ENCODE measurements around the gene ARHGAP29. TPM values are rescaled to one million over a fixed set of nuclear protein-coding genes. Genes with fewer than 3 reads are reported as not detected.

Gene ARHGAP29
- total and polyA plus RNA-seq, 3 experiments from 2014 or later = not detected

DNA sequence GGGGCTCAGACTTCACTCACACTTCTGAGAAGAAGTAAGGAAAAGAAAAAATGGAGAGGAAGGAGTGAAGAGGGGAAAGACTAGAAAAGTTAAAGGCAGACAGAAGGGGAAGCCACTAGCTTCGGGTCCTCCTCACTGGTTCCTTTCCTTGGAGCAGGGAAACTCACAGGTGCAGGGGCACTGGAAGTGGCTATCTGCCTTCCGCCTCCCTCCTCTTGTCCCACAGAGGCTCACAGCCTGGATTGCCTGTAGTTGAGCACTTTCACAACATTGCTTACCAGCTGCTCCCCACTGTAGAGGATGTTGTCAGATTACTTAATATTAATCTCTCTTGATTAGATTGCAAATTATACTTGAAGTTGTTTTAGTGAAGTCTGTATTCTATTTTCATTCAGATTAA, 94.8 kb downstream of the ARHGAP29 start:
- Histone ChIP-seq H3K27ac (ENCODE audit: low read depth, low read length) (no peak overlapping the region), H3K4me1 (ENCODE audit: insufficient read depth, low read length) (no peaks in the 10 kb centered on the region), H3K36me3 (ENCODE audit: insufficient read depth, low read length) (no peaks in the 10 kb centered on the region), H3K27me3 (ENCODE audit: insufficient read depth, low read length, poor library complexity, severe bottlenecking) (no peaks in the 10 kb centered on the region), H3K4me3 (ENCODE audit: low read length) (no peak overlapping the region), H3K9me3 (ENCODE audit: low read length) (no peaks in the 10 kb centered on the region)
- CTCF ChIA-PET = no interaction called here
- peaks cover 0 to 6% (median 2%) of the 10 kb centered on the region in 5 donors for H3K9me3 Mint-ChIP-seq
- H3K36me3 Mint-ChIP-seq = no peaks in the 10 kb centered on the region
- no peak overlapping the region for H3K4me3 Mint-ChIP-seq
- no peak for DNase-seq
- POLR2A ChIA-PET = no interaction called here
- no peaks in the 10 kb centered on the region for H3K4me1 Mint-ChIP-seq
- peaks cover 2 to 10% of the 10 kb centered on the region in 2 donors for H3K27me3 Mint-ChIP-seq
- no peak overlapping the region for H3K27ac Mint-ChIP-seq

DNA sequence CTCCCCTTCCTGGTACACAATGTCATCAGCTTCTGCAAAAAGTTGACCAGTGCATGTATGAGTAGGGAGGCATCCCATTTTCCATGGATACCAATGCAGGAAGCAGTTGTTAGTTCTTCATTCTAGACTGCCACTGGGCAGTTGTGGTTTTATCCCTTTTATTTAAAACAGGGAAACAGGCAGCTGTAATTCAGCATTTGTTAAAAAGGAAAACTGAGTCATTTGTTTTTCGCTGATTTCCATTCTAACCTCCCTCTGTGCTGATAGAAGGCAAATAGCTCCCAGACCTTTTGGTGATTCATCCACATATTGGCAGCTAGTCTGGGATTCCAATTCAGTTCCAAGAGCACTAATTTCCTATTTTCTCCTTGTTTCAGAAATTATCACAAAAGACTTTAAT, 95.4 kb downstream of the ARHGAP29 start:
- Histone ChIP-seq H3K4me3 (ENCODE audit: low read length) (no peak overlapping the region), H3K36me3 (ENCODE audit: insufficient read depth, low read length) (no peaks in the 10 kb centered on the region), H3K4me1 (ENCODE audit: insufficient read depth, low read length) (no peaks in the 10 kb centered on the region), H3K27me3 (ENCODE audit: insufficient read depth, low read length, poor library complexity, severe bottlenecking) (no peaks in the 10 kb centered on the region), H3K27ac (ENCODE audit: low read depth, low read length) (no peak overlapping the region), H3K9me3 (ENCODE audit: low read length) (no peaks in the 10 kb centered on the region)
- Mint-ChIP-seq H3K4me3 (no peak overlapping the region), H3K27ac (no peak overlapping the region), H3K36me3 (no peaks in the 10 kb centered on the region), H3K27me3 (peaks cover 2 to 10% of the 10 kb centered on the region in 2 donors), H3K9me3 (peaks cover 0 to 8% (median 2%) of the 10 kb centered on the region in 5 donors), H3K4me1 (no peaks in the 10 kb centered on the region)
- no peak for DNase-seq
- ChIA-PET CTCF (no interaction called here), POLR2A (no interaction called here)

DNA sequence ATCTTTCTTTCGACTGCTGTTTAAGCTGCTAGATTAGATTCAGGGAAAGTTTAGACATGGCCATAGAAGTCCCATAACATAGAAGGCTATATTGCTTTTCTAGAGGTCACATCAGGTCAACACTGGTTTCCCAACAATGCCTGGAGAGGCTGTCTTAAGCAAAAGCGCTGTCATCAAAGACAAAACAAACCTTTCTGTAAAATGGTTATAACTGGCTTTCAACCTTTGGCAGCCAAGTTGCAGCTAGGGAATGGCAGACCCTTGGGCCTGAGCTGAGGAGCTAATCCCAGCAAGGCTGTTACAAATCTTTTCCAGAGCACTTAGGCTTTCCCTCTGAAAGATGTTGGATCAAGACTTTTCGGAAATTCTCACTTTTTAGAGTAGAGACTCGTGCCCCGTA, 105.3 kb downstream of the ARHGAP29 start:
- no peak for DNase-seq
- H3K36me3 Mint-ChIP-seq = no peaks in the 10 kb centered on the region
- H3K27ac Mint-ChIP-seq = no peak overlapping the region
- H3K27ac ChIP-seq (ENCODE audit: low read depth, low read length) = no peak overlapping the region
- POLR2A ChIA-PET = no interaction called here
- no peak overlapping the region for H3K4me3 Mint-ChIP-seq
- no peaks in the 10 kb centered on the region for H3K4me1 Mint-ChIP-seq
- CTCF ChIA-PET = no interaction called here
- no peaks in the 10 kb centered on the region for H3K27me3 ChIP-seq (ENCODE audit: insufficient read depth, low read length, poor library complexity, severe bottlenecking)
- no peaks in the 10 kb centered on the region for H3K4me1 ChIP-seq (ENCODE audit: insufficient read depth, low read length)
- H3K4me3 ChIP-seq (ENCODE audit: low read length) = no peak overlapping the region
- H3K36me3 ChIP-seq (ENCODE audit: insufficient read depth, low read length) = no peaks in the 10 kb centered on the region
- no peaks in the 10 kb centered on the region for H3K9me3 ChIP-seq (ENCODE audit: low read length)
- peaks cover 0 to 6% (median 2%) of the 10 kb centered on the region in 5 donors for H3K9me3 Mint-ChIP-seq
- peaks cover 10 to 25% of the 10 kb centered on the region in 2 donors for H3K27me3 Mint-ChIP-seq

DNA sequence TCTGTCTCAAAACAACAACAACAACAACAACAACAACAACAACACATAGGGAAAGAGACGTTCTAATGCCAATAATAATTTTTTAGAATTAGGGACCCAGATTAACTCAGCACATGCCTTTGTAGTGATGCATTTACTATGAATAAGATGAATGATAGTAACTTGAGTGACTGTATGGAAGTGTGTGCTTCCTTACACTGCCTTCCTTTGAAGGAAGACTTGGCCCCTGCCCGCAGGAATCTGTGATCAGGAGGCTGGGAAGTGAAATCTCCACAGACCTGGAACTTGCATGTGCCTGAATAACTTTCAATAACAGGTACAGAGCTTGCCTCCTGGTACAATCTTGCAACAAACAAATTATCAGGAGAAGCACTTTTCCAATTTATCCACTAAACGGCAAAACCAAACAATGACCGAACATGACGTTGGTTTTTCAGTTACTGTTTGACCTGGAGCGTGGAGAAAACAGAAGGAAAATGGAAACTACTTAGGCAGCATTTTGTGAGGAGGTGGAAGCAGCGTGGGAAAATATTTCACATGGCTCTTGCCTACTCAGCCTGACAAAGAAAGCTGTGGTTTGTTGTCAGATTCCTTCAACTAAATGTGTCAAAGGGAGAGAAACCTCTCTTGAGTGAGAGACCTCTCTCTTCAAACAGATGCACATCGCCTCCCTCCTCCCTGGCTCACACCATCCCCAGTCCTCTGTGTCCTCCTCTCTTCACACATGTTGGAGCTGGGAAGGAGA, 106.4 kb downstream of the ARHGAP29 start:
- H3K9me3 Mint-ChIP-seq = peaks cover 0 to 6% (median 0%) of the 10 kb centered on the region in 5 donors
- H3K27ac Mint-ChIP-seq = no peak overlapping the region
- no peaks in the 10 kb centered on the region for H3K27me3 ChIP-seq (ENCODE audit: insufficient read depth, low read length, poor library complexity, severe bottlenecking)
- ChIA-PET POLR2A (no interaction called here), CTCF (no interaction called here)
- no peaks in the 10 kb centered on the region for H3K36me3 ChIP-seq (ENCODE audit: insufficient read depth, low read length)
- no peak for DNase-seq
- H3K27me3 Mint-ChIP-seq = peaks cover 10 to 25% of the 10 kb centered on the region in 2 donors
- H3K4me1 ChIP-seq (ENCODE audit: insufficient read depth, low read length) = no peaks in the 10 kb centered on the region
- H3K27ac ChIP-seq (ENCODE audit: low read depth, low read length) = no peak overlapping the region
- no peak overlapping the region for H3K4me3 Mint-ChIP-seq
- H3K4me1 Mint-ChIP-seq = no peaks in the 10 kb centered on the region
- no peaks in the 10 kb centered on the region for H3K36me3 Mint-ChIP-seq
- H3K9me3 ChIP-seq (ENCODE audit: low read length) = no peaks in the 10 kb centered on the region
- no peak overlapping the region for H3K4me3 ChIP-seq (ENCODE audit: low read length)

- CTCF ChIA-PET = no interaction called here
- POLR2A ChIA-PET = no interaction called here
- no peaks in the 10 kb centered on the region for H3K4me1 Mint-ChIP-seq
These were observed 110.7 kb downstream of the ARHGAP29 start for GRCh38 chr1:94126651-94127050.

GRCh38 chr1:94125551-94126514, 111.6 kb downstream of the ARHGAP29 start:
- no peak overlapping the region for H3K4me3 Mint-ChIP-seq
- H3K27me3 Mint-ChIP-seq = peaks cover 2 to 22% of the 10 kb centered on the region in 2 donors
- no peaks in the 10 kb centered on the region for H3K4me1 Mint-ChIP-seq
- no peaks in the 10 kb centered on the region for H3K9me3 Mint-ChIP-seq
- Histone ChIP-seq H3K27me3 (ENCODE audit: insufficient read depth, low read length, poor library complexity, severe bottlenecking) (no peaks in the 10 kb centered on the region), H3K27ac (ENCODE audit: low read depth, low read length) (no peak overlapping the region), H3K4me3 (ENCODE audit: low read length) (no peak overlapping the region), H3K4me1 (ENCODE audit: insufficient read depth, low read length) (no peaks in the 10 kb centered on the region), H3K9me3 (ENCODE audit: low read length) (no peaks in the 10 kb centered on the region), H3K36me3 (ENCODE audit: insufficient read depth, low read length) (no peaks in the 10 kb centered on the region)
- H3K27ac Mint-ChIP-seq = peak overlapping the region in 1 of 8 donors; percentile 44
- no peaks in the 10 kb centered on the region for H3K36me3 Mint-ChIP-seq
- no peak for DNase-seq
- POLR2A ChIA-PET = no interaction called here
- CTCF ChIA-PET = no interaction called here

More at GRCh38 chr1:94126651-94127050, 110.7 kb downstream of the ARHGAP29 start:
- H3K36me3 ChIP-seq (ENCODE audit: insufficient read depth, low read length) = no peaks in the 10 kb centered on the region
- no peaks in the 10 kb centered on the region for H3K27me3 ChIP-seq (ENCODE audit: insufficient read depth, low read length, poor library complexity, severe bottlenecking)
- peaks cover 4 to 21% of the 10 kb centered on the region in 2 donors for H3K27me3 Mint-ChIP-seq
- H3K4me3 ChIP-seq (ENCODE audit: low read length) = no peak overlapping the region
- H3K27ac Mint-ChIP-seq = no peak overlapping the region
- no peak for DNase-seq
- H3K4me1 ChIP-seq (ENCODE audit: insufficient read depth, low read length) = no peaks in the 10 kb centered on the region
- H3K36me3 Mint-ChIP-seq = no peaks in the 10 kb centered on the region
- no peak overlapping the region for H3K4me3 Mint-ChIP-seq
- no peaks in the 10 kb centered on the region for H3K9me3 Mint-ChIP-seq
- no peaks in the 10 kb centered on the region for H3K9me3 ChIP-seq (ENCODE audit: low read length)
- H3K27ac ChIP-seq (ENCODE audit: low read depth, low read length) = no peak overlapping the region

DNA sequence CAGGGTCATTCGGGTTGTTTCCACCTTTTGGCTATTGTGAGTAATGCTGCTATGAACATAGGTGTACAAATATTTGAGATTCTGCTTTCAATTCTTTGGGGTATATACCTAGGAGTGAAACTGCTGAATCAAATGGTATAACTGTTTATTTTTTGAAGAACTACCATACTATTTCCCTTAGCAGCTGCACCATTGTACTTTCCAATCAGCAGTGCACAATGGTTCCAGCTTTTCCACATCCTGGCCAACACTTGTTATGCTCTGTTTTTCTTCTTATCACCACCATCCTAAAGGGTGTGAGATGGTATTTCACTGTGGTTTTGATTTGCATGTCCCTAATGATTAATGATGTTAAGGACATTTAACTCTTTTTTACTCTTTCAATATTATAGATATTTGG, 112.8 kb downstream of the ARHGAP29 start:
- Histone ChIP-seq H3K4me1 (ENCODE audit: insufficient read depth, low read length) (no peaks in the 10 kb centered on the region), H3K27me3 (ENCODE audit: insufficient read depth, low read length, poor library complexity, severe bottlenecking) (no peaks in the 10 kb centered on the region), H3K4me3 (ENCODE audit: low read length) (no peak overlapping the region), H3K36me3 (ENCODE audit: insufficient read depth, low read length) (no peaks in the 10 kb centered on the region), H3K9me3 (ENCODE audit: low read length) (no peaks in the 10 kb centered on the region), H3K27ac (ENCODE audit: low read depth, low read length) (no peak overlapping the region)
- H3K27me3 Mint-ChIP-seq = peaks cover 3 to 29% of the 10 kb centered on the region in 2 donors
- CTCF ChIA-PET = no interaction called here
- no peaks in the 10 kb centered on the region for H3K4me1 Mint-ChIP-seq
- no peaks in the 10 kb centered on the region for H3K9me3 Mint-ChIP-seq
- POLR2A ChIA-PET = no interaction called here
- H3K36me3 Mint-ChIP-seq = no peaks in the 10 kb centered on the region
- no peak overlapping the region for H3K4me3 Mint-ChIP-seq
- no peak for DNase-seq
- no peak overlapping the region for H3K27ac Mint-ChIP-seq

GRCh38 chr1:94122201-94122970, 115.0 kb downstream of the ARHGAP29 start:
- H3K27ac ChIP-seq (ENCODE audit: low read depth, low read length) = no peak overlapping the region
- no peaks in the 10 kb centered on the region for H3K4me1 Mint-ChIP-seq
- no peaks in the 10 kb centered on the region for H3K9me3 Mint-ChIP-seq
- H3K27me3 ChIP-seq (ENCODE audit: insufficient read depth, low read length, poor library complexity, severe bottlenecking) = no peaks in the 10 kb centered on the region
- H3K27me3 Mint-ChIP-seq = peaks cover 8 to 26% of the 10 kb centered on the region in 2 donors
- DNase-seq = no peak
- no peaks in the 10 kb centered on the region for H3K36me3 ChIP-seq (ENCODE audit: insufficient read depth, low read length)
- no peaks in the 10 kb centered on the region for H3K36me3 Mint-ChIP-seq
- H3K27ac Mint-ChIP-seq = no peak overlapping the region
- POLR2A ChIA-PET = no interaction called here
- no peaks in the 10 kb centered on the region for H3K9me3 ChIP-seq (ENCODE audit: low read length)
- H3K4me1 ChIP-seq (ENCODE audit: insufficient read depth, low read length) = no peaks in the 10 kb centered on the region
- H3K4me3 ChIP-seq (ENCODE audit: low read length) = no peak overlapping the region
- H3K4me3 Mint-ChIP-seq = no peak overlapping the region
- CTCF ChIA-PET = no interaction called here

Data from CD8-positive, alpha-beta memory T cell (primary cell).